CD8-positive, alpha-beta memory T cell (primary cell): ENCODE results near the gene HNRNPDL. TPM values are rescaled to one million over a fixed set of nuclear protein-coding genes. Genes with fewer than 3 reads are reported as not detected.
"Not testable (repeated sequence)": the region's sequence is repeated elsewhere in the genome, so short reads cannot be mapped to it uniquely, and the experiment has no call there.

Experiments used
- CTCF ChIA-PET: fragments of 350-600 bp; sonication (Branson Sonifier 250); formaldehyde crosslinking; loops from one replicate; lab custom pipeline; 2021; ENCODE audit warnings: antibody characterized with exemption; lab: Charles Lee
- POLR2A ChIA-PET: fragments of 350-600 bp; sonication (Branson Sonifier 250); formaldehyde crosslinking; loops from one replicate; lab custom pipeline; 2021; ENCODE audit warnings: antibody characterized with exemption; lab: Charles Lee
- DNase-seq, 5 donors: peaks; one replicate each; pipeline versions ENCODE4 v3.0.0 to v3.0.0-alpha.2; 2020 to 2022; ENCODE audit warnings: mixed read lengths in 1 of 5
- H3K27ac ChIP-seq: one replicate; pipeline ENCODE4 v1.7.0; 2013; ENCODE audit warnings: low read depth, mild to moderate bottlenecking, low read length, moderate library complexity
- H3K27me3 ChIP-seq: 2 replicates; pipeline ENCODE4 v1.7.0; 2013; ENCODE audit warnings: low read length, mild to moderate bottlenecking; ENCODE audit not compliant: insufficient read depth, poor library complexity, severe bottlenecking
- H3K36me3 ChIP-seq: 2 replicates; pipeline ENCODE4 v1.7.0; 2013; ENCODE audit warnings: mild to moderate bottlenecking, low read length, moderate library complexity; ENCODE audit not compliant: insufficient read depth
- H3K4me1 ChIP-seq: 2 replicates; pipeline ENCODE4 v1.7.0; 2013; ENCODE audit warnings: mild to moderate bottlenecking, low read length, moderate library complexity; ENCODE audit not compliant: insufficient read depth
- H3K4me3 ChIP-seq: 2 replicates; pipeline ENCODE4 v1.7.0; 2013; ENCODE audit warnings: mild to moderate bottlenecking, low read length
- H3K9me3 ChIP-seq: 2 replicates; pipeline ENCODE4 v1.7.0; 2013; ENCODE audit warnings: mild to moderate bottlenecking, low read length
- H3K27ac Mint-ChIP-seq, 8 donors: one replicate each; pipeline ENCODE4 v1.8.0; 2020 to 2021; ENCODE audit warnings: mixed read lengths in 8 of 8, mild to moderate bottlenecking in 6 of 8, inconsistent platforms in 3 of 8, moderate library complexity in 3 of 8
- H3K27me3 Mint-ChIP-seq, 2 donors: one replicate each; pipeline ENCODE4 v1.8.0; 2020 to 2021; ENCODE audit warnings: mixed read lengths in 2 of 2, mild to moderate bottlenecking in 1 of 2, moderate library complexity in 1 of 2
- H3K36me3 Mint-ChIP-seq, 3 donors: one replicate each; pipeline ENCODE4 v1.8.0; 2020 to 2021; ENCODE audit warnings: mixed read lengths in 3 of 3, inconsistent platforms in 1 of 3, mild to moderate bottlenecking in 1 of 3
- H3K4me1 Mint-ChIP-seq, 3 donors: one replicate each; pipeline ENCODE4 v1.8.0; 2020 to 2021; ENCODE audit warnings: mixed read lengths in 3 of 3, inconsistent platforms in 1 of 3, mild to moderate bottlenecking in 1 of 3
- H3K4me3 Mint-ChIP-seq, 7 donors: one replicate each; pipeline ENCODE4 v1.8.0; 2020 to 2021; ENCODE audit warnings: mixed read lengths in 7 of 7, mild to moderate bottlenecking in 6 of 7, moderate library complexity in 4 of 7, inconsistent platforms in 2 of 7
- H3K9me3 Mint-ChIP-seq, 5 donors: one replicate each; pipeline ENCODE4 v1.8.0; 2020 to 2022; ENCODE audit warnings: mixed read lengths in 5 of 5, mild to moderate bottlenecking in 3 of 5, moderate library complexity in 2 of 5, inconsistent platforms in 1 of 5
- polyA plus RNA-seq: library from polyadenylated mRNA; unstranded; fragments of 300-500 nt; fragmentation: Illumina TruSeq; gene quantifications from one replicate; pipeline ENCODE4 v1.2.3, GENCODE V29; 2021
- total RNA-seq, 2 experiments: library from RNA; stranded (reverse); gene quantifications; one replicate each; pipeline ENCODE4 v1.2.3, GENCODE V29; 2021

HNRNPDL gene
- total RNA-seq (100 to 1,000 TPM; 423 to 438 TPM), polyA plus RNA-seq (257 TPM)

DNA sequence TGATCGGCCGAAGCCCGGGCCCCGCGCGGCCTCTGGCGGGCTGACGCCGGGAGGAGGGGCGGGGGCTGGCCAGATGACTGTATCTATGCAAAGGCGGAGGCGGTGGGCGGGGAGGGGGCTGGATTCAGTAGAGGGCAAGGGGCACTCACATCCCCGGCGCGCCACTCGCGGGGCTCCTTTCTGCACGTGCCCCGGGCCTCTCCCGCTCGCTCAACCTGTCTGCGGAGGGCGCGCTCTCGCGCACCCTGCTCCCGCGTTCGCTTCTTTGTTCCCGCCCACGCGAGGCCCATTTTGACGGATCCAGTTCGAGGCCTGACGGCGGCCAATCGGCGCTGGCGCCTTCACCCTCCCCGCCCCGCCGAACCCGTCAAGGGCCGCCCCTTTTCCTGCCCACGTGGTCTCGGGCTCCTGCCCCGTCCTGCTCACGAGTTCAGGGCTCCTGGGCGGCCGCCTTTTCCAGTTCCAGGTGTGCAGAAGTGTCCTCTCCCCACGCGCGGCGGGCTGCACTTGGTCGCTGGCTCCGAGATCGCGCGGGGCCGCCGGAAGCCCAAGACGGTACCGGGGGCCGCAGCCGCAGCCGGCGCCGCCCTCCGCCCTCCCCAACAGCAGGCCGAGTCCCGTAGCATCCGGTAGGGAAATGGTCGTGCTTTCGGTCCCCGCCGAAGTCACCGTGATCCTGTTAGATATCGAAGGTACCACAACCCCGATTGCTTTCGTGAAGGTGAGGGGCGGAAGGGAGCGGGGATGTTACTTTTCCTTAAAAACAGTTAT is at the start of gene HNRNPDL, which contains the start of gene ENOPH1:
Gene HNRNPDL (minus strand): TSS at position 270 of the 771 bp plus-strand sequence. CDS start 772 bp downstream, outside the sequence.
Gene ENOPH1 (plus strand): TSS at position 398 of the 771 bp plus-strand sequence. CDS start 240 bp downstream, at position 638.
- peak within 1 kb of the TSS; percentile 97 for H3K4me3 ChIP-seq
- no peaks in the 10 kb centered on the region for H3K27me3 ChIP-seq
- H3K27ac Mint-ChIP-seq = peak within 1 kb of the TSS; percentile 97 to 100 (median 99)
- H3K36me3 ChIP-seq = peaks cover 19% of the 10 kb centered on the region
- no peaks in the 10 kb centered on the region for H3K9me3 ChIP-seq
- H3K9me3 Mint-ChIP-seq = peaks cover 0 to 2% (median 0%) of the 10 kb centered on the region in 5 donors
- DNase-seq = peak; percentile 93 to 96 (median 94)
- peak within 1 kb of the TSS; percentile 99 for H3K27ac ChIP-seq
- peaks cover 0 to 4% of the 10 kb centered on the region in 2 donors for H3K27me3 Mint-ChIP-seq
- H3K4me1 ChIP-seq = peaks cover 42% of the 10 kb centered on the region
- H3K36me3 Mint-ChIP-seq = peaks cover 3 to 70% (median 22%) of the 10 kb centered on the region in 3 donors
- H3K4me3 Mint-ChIP-seq = peak within 1 kb of the TSS; percentile 96 to 100 (median 100)
- ChIA-PET POLR2A (interaction anchor here (0.9 to 5.5 kb wide), 12 partner anchors 55 to 787 kb away, joined by 3 to 102 read pairs (median 6); partner anchors contain the start of genes COPS4 and HNRNPD), CTCF (interaction anchor here (1.3 to 2.7 kb wide), 9 partner anchors 9 to 958 kb away, joined by 3 to 31 read pairs (median 10); partner anchors contain the start of genes HNRNPD and RASGEF1B)
- H3K4me1 Mint-ChIP-seq = peaks cover 65 to 80% (median 74%) of the 10 kb centered on the region in 3 donors

DNA sequence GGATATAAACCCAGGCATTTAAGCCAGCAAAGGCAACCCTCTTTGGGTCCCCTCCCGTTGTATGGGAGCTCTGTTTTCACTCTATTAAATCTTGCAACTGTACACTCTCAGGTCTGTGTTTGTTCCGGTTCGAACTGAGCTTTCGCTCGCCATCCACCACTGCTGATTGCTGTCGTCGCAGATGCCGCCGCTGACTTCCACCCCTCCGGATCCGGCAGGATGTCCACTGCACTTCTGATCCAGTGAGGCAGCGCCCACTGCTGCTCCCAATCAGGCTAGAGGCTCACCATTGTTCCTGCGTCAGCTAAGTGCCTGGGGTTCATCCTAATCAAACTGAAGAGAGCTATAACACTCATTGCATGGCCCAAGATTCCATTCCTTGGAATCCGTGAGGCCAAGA is 49.3 kb upstream of the HNRNPDL start:
- H3K27me3 Mint-ChIP-seq = no peaks in the 10 kb centered on the region
- H3K36me3 Mint-ChIP-seq = peaks cover 12 to 19% (median 13%) of the 10 kb centered on the region in 3 donors
- ChIA-PET CTCF (no interaction called here), POLR2A (no interaction called here)
- Histone ChIP-seq H3K27ac (no peak overlapping the region), H3K27me3 (no peaks in the 10 kb centered on the region), H3K4me3 (no peak overlapping the region), H3K4me1 (no peaks in the 10 kb centered on the region), H3K9me3 (no peaks in the 10 kb centered on the region), H3K36me3 (no peaks in the 10 kb centered on the region)
- no peaks in the 10 kb centered on the region for H3K9me3 Mint-ChIP-seq
- no peak overlapping the region for H3K27ac Mint-ChIP-seq
- no peak for DNase-seq
- no peaks in the 10 kb centered on the region for H3K4me1 Mint-ChIP-seq
- H3K4me3 Mint-ChIP-seq = no peak overlapping the region

DNA sequence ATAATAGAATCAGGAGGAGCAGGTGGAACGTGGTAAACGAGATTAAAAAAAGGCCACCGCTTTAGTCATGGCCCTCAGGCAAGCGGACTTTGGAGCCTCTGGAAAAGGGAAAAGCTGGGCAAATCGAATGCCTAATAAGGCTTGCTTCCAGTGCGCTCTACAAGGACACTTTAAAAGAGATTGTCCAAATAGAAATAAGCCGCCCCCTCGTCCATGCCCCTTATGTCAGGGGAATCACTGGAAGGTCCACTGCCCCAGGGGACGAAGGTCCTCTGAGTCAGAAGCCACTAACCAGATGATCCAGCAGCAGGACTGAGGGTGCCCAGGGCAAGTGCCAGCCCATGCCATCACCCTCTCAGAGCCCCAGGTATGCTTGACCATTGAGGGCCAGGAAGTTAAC is 47.2 kb upstream of the HNRNPDL start:
- H3K27ac Mint-ChIP-seq, H3K4me3 ChIP-seq, H3K36me3 ChIP-seq, H3K27ac ChIP-seq, H3K9me3 ChIP-seq, CTCF ChIA-PET, H3K9me3 Mint-ChIP-seq, POLR2A ChIA-PET, H3K4me1 Mint-ChIP-seq, H3K27me3 Mint-ChIP-seq, DNase-seq, H3K4me3 Mint-ChIP-seq, H3K4me1 ChIP-seq, H3K27me3 ChIP-seq: not testable (repeated sequence)
- peaks cover 8 to 17% (median 12%) of the 10 kb centered on the region in 3 donors for H3K36me3 Mint-ChIP-seq

DNA sequence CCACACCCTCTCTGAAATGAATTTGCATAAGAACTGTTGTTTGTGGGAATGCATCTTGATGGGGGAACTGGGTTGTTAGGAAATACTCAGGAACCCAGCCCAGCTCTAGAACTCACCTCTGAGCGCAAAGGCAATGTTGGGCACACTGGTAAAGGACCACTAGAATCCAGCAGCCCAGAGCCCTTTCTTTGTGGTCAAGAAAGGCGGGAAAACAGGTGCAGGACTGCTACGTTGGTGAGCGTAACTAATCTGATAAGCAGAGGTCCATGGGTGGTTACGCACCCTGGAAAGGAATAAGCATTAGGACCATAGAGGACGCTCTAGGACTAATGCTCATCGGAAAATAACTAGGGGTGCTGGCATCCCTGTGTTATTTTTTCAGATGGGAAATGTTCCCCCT is 45.7 kb upstream of the HNRNPDL start:
- H3K9me3 ChIP-seq, H3K4me1 ChIP-seq, H3K27me3 Mint-ChIP-seq, H3K9me3 Mint-ChIP-seq, POLR2A ChIA-PET, H3K27ac Mint-ChIP-seq, H3K4me3 ChIP-seq, DNase-seq, H3K27ac ChIP-seq, CTCF ChIA-PET, H3K4me3 Mint-ChIP-seq, H3K4me1 Mint-ChIP-seq, H3K27me3 ChIP-seq, H3K36me3 ChIP-seq: not testable (repeated sequence)
- peaks cover 3 to 10% (median 7%) of the 10 kb centered on the region in 3 donors for H3K36me3 Mint-ChIP-seq

DNA sequence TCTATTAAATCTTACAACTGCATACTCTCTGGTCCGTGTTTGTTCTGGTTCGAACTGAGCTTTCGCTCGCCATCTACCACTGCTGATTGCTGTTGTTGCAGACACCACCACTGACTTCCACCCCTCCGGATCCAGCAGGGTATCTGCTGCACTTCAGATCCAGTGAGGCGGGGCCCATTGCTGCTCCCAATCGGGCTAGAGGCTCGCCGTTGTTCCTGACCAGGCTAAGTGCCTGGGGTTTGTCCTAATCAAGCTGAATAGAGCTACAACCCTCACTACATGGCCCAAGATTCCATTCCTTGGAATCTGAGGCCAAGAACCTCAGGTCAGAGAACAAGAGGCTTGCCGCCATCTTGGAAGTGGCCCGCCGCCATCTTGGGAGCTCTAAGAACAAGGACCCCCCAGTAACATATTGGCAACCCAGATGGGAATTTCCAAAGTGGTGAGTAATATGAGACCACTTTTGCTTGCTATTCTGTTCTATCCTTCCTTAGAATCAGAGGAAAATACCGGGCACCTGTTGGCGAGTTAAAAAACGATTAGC is 43.4 kb upstream of the HNRNPDL start:
- H3K27me3 Mint-ChIP-seq = no peaks in the 10 kb centered on the region
- H3K27ac ChIP-seq = no peak overlapping the region
- no peak overlapping the region for H3K4me3 ChIP-seq
- no peaks in the 10 kb centered on the region for H3K4me1 Mint-ChIP-seq
- H3K36me3 ChIP-seq = no peaks in the 10 kb centered on the region
- ChIA-PET CTCF (interaction anchor here (0.9 kb wide), 1 partner anchor 10 kb away, joined by 3 read pairs; no protein-coding TSS in a partner anchor), POLR2A (no interaction called here)
- H3K36me3 Mint-ChIP-seq = peaks cover 0 to 2% (median 0%) of the 10 kb centered on the region in 3 donors
- no peaks in the 10 kb centered on the region for H3K9me3 Mint-ChIP-seq
- no peaks in the 10 kb centered on the region for H3K9me3 ChIP-seq
- H3K27me3 ChIP-seq = no peaks in the 10 kb centered on the region
- H3K4me1 ChIP-seq = no peaks in the 10 kb centered on the region
- DNase-seq = no peak
- peak overlapping the region in 1 of 8 donors; percentile 25 for H3K27ac Mint-ChIP-seq
- no peak overlapping the region for H3K4me3 Mint-ChIP-seq

DNA sequence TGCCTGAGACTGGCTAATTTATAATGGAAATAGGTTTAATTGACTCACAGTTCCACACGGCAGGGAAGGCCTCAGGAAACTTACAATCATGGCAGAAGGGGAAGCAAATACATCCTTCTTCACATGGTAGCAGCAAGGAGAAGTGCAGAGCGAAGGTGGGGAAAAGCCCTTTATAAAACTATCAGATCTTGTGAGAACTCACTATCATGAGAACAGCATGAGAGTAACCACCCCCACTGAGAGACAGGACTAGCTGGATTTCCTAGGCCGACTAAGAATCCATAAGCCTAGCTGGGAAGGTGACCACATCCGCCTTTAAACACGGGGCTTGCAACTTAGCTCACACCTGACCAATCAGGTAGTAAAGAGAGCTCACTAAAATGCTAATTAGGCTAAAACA is 42.8 kb upstream of the HNRNPDL start:
- H3K36me3 ChIP-seq, H3K27ac ChIP-seq, H3K4me3 Mint-ChIP-seq, H3K4me1 Mint-ChIP-seq, H3K36me3 Mint-ChIP-seq, POLR2A ChIA-PET, H3K9me3 ChIP-seq, H3K27ac Mint-ChIP-seq, H3K27me3 ChIP-seq, H3K4me1 ChIP-seq, H3K27me3 Mint-ChIP-seq, H3K4me3 ChIP-seq, DNase-seq, H3K9me3 Mint-ChIP-seq: not testable (repeated sequence)
- CTCF ChIA-PET = interaction anchor here (0.9 kb wide), 1 partner anchor 11 kb away, joined by 3 read pairs; no protein-coding TSS in a partner anchor

DNA sequence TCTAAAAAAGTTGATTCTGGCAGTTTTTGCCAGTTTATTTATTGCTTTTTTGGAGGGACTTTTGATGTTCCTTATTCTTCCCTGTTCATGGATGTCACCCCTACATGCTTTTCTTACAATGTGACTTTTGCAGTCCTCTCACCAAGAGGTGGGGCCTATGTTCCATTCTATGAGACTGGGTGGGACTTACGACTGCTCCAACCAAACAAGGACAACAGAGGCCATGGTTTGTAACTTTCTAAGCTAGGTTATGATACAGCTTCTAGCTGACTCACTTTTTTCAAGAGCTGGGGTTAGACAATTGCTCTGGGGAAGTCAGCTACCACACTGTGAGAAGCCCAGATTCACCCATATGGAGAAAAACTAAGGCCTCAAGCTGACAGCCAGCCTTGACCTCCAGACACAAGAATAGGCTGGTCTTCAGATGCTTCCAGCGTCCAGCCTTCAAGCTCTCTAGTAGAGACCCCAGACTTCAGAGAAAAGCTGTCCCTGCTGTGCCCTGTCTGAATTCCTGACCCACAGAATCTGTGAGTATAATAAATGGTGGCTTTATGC is 39.6 kb upstream of the HNRNPDL start:
- H3K4me3 Mint-ChIP-seq = no peak overlapping the region
- H3K36me3 Mint-ChIP-seq = peaks cover 0 to 6% (median 4%) of the 10 kb centered on the region in 3 donors
- H3K9me3 ChIP-seq = no peaks in the 10 kb centered on the region
- ChIA-PET POLR2A (no interaction called here), CTCF (interaction anchor here (2.3 kb wide), 1 partner anchor 9 kb away, joined by 8 read pairs; no protein-coding TSS in a partner anchor)
- H3K27me3 ChIP-seq = no peaks in the 10 kb centered on the region
- no peak overlapping the region for H3K27ac Mint-ChIP-seq
- no peaks in the 10 kb centered on the region for H3K4me1 ChIP-seq
- H3K27ac ChIP-seq = no peak overlapping the region
- no peaks in the 10 kb centered on the region for H3K9me3 Mint-ChIP-seq
- DNase-seq = no peak
- H3K27me3 Mint-ChIP-seq = peaks cover 0 to 1% of the 10 kb centered on the region in 2 donors
- no peak overlapping the region for H3K4me3 ChIP-seq
- H3K36me3 ChIP-seq = no peaks in the 10 kb centered on the region
- H3K4me1 Mint-ChIP-seq = no peaks in the 10 kb centered on the region

DNA sequence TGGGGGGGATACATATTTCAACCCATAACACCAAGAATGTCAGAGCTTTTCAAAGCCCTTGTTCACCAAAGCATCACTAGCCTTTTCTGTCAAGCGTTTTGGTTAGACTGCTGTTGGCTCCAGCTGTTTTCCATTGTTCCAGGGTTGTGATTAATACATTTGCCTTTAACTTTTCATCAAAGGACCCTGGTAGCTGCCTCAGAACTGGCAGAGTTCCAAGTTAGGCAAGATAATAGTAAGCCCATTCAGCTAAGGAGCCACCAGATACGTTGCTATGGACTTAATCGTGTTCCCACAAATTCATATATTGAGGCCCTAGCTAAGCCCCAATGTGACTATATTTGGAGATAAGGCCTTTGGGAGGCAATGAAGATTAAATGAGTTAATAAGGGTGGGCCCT is 37.2 kb upstream of the HNRNPDL start:
- no peak overlapping the region for H3K4me3 Mint-ChIP-seq
- H3K9me3 Mint-ChIP-seq = no peaks in the 10 kb centered on the region
- no peaks in the 10 kb centered on the region for H3K9me3 ChIP-seq
- no peaks in the 10 kb centered on the region for H3K4me1 Mint-ChIP-seq
- H3K27ac Mint-ChIP-seq = peak overlapping the region in 1 of 8 donors; percentile 84
- DNase-seq = no peak
- peaks cover 0 to 12% (median 11%) of the 10 kb centered on the region in 3 donors for H3K36me3 Mint-ChIP-seq
- no peaks in the 10 kb centered on the region for H3K4me1 ChIP-seq
- H3K4me3 ChIP-seq = no peak overlapping the region
- POLR2A ChIA-PET = no interaction called here
- H3K27me3 ChIP-seq = no peaks in the 10 kb centered on the region
- H3K36me3 ChIP-seq = no peaks in the 10 kb centered on the region
- peaks cover 0 to 1% of the 10 kb centered on the region in 2 donors for H3K27me3 Mint-ChIP-seq
- CTCF ChIA-PET = no interaction called here
- no peak overlapping the region for H3K27ac ChIP-seq
